GM12892 (cell line): ENCODE data around the gene NME9.

ENCODE experiments used
- DNase-seq: peaks from one replicate; pipeline ENCODE4 v3.0.0; 2011; ENCODE audit not compliant: insufficient read length
- FAIRE-seq: peaks from 2 replicates; lab custom pipeline; 2011; peaks lifted over from hg19 to GRCh38; lab: Jason Lieb, UNC
- POLR2A ChIP-seq: IDR thresholded peaks from 2 replicates; pipeline ENCODE4 v1.6.1; 2011; ENCODE audit warnings: low read depth, low read length, control low read depth
- POLR2AphosphoS5 ChIP-seq: IDR thresholded peaks from 2 replicates; pipeline ENCODE4 v1.6.1; 2011; ENCODE audit warnings: low read depth, low read length, control low read depth
- TAF1 ChIP-seq: IDR thresholded peaks from 2 replicates; pipeline ENCODE4 v1.6.1; 2011; ENCODE audit warnings: low read depth, mild to moderate bottlenecking, control low read depth, low read length, borderline replicate concordance

Gene NME9

GRCh38 chr3:138360869-138361525 lies 31.3 kb upstream of the NME9 start:
- DNase-seq (no peak), FAIRE-seq (no peak)
- TF ChIP-seq POLR2AphosphoS5 (no peak), POLR2A (no peak)

- DNase-seq (no peak), FAIRE-seq (no peak)
- TF ChIP-seq POLR2A (no peak), TAF1 (no peak), POLR2AphosphoS5 (no peak)
These were observed 30.5 kb upstream of the NME9 start for GRCh38 chr3:138359919-138360868.

- no peak for TF ChIP-seq POLR2A
- TF ChIP-seq TAF1 = no peak
- no peak for TF ChIP-seq POLR2AphosphoS5
- no peak for FAIRE-seq
- no peak for DNase-seq
These were observed 29.7 kb upstream of the NME9 start for GRCh38 chr3:138359148-138359918.

GRCh38 chr3:138356730-138357405 lies 27.2 kb upstream of the NME9 start:
- FAIRE-seq (no peak), DNase-seq (no peak)

GRCh38 chr3:138355071-138355470 lies 25.4 kb upstream of the NME9 start:
- DNase-seq (no peak), FAIRE-seq (no peak)
- TF ChIP-seq TAF1 = no peak
- no peak for TF ChIP-seq POLR2A
- no peak for TF ChIP-seq POLR2AphosphoS5

More at GRCh38 chr3:138356730-138357405, 27.2 kb upstream of the NME9 start:
- TF ChIP-seq POLR2AphosphoS5 (no peak), TAF1 (no peak), POLR2A (no peak)

GRCh38 chr3:138354376-138354775 lies 24.7 kb upstream of the NME9 start:
- no peak for TF ChIP-seq POLR2A
- no peak for TF ChIP-seq TAF1
- TF ChIP-seq POLR2AphosphoS5 = no peak
- no peak for FAIRE-seq
- DNase-seq = no peak

- DNase-seq (no peak), FAIRE-seq (no peak)
- TF ChIP-seq POLR2AphosphoS5 = no peak
- TF ChIP-seq TAF1 = no peak
- no peak for TF ChIP-seq POLR2A
These were observed 22.4 kb upstream of the NME9 start for GRCh38 chr3:138351916-138352550.

- no peak for FAIRE-seq
- no peak for DNase-seq
- no peak for TF ChIP-seq POLR2AphosphoS5
- no peak for TF ChIP-seq TAF1
- TF ChIP-seq POLR2A = no peak
These were observed 21.5 kb upstream of the NME9 start for GRCh38 chr3:138351151-138351550.

GRCh38 chr3:138349926-138350665 lies 20.4 kb upstream of the NME9 start:
- no peak for TF ChIP-seq POLR2AphosphoS5
- no peak for TF ChIP-seq TAF1
- TF ChIP-seq POLR2A = no peak
- DNase-seq = no peak
- FAIRE-seq = no peak
